Hematopoietic multipotent progenitor cell treated with erythropoietin and hydrocortisone succinate and interleukin-3 and kit ligand, for 15 days (in vitro differentiated cells): ENCODE results near the gene ADAMTSL3.

Experiments used
- DNase-seq: peaks from one replicate; pipeline ENCODE4 v3.0.0-alpha.2; 2015; ENCODE audit warnings: low spot score

The ADAMTSL3 gene

GRCh38 chr15:83818591-83818990 lies 164.7 kb downstream of the ADAMTSL3 start:
- no peak for DNase-seq

GRCh38 chr15:83830381-83830780 lies 176.5 kb downstream of the ADAMTSL3 start:
- DNase-seq, result no peak

GRCh38 chr15:83833569-83833968 lies 179.6 kb downstream of the ADAMTSL3 start:
- no peak for DNase-seq

- no peak for DNase-seq
These were observed 181.6 kb downstream of the ADAMTSL3 start for GRCh38 chr15:83835479-83835878.

- no peak for DNase-seq
These were observed 184.1 kb downstream of the ADAMTSL3 start for GRCh38 chr15:83837945-83838571.

- no peak for DNase-seq
These were observed 184.8 kb downstream of the ADAMTSL3 start for GRCh38 chr15:83838763-83839162.

- no peak for DNase-seq
These were observed 188.4 kb downstream of the ADAMTSL3 start for GRCh38 chr15:83842281-83842680.

- no peak for DNase-seq
These were observed 189.5 kb downstream of the ADAMTSL3 start for GRCh38 chr15:83843471-83843871.

- no peak for DNase-seq
These were observed 190.8 kb downstream of the ADAMTSL3 start for GRCh38 chr15:83844742-83845141.

- DNase-seq, result no peak
These were observed 191.3 kb downstream of the ADAMTSL3 start for GRCh38 chr15:83845230-83845629.

- no peak for DNase-seq
These were observed 192.9 kb downstream of the ADAMTSL3 start for GRCh38 chr15:83846847-83847246.

GRCh38 chr15:83848315-83849050 lies 194.6 kb downstream of the ADAMTSL3 start:
- no peak for DNase-seq

- DNase-seq, result no peak
These were observed 196.1 kb downstream of the ADAMTSL3 start for GRCh38 chr15:83850015-83850414.

GRCh38 chr15:83850501-83851245 lies 196.8 kb downstream of the ADAMTSL3 start:
- DNase-seq, result no peak

GRCh38 chr15:83853232-83853631 lies 199.3 kb downstream of the ADAMTSL3 start:
- no peak for DNase-seq

- no peak for DNase-seq
These were observed 200.4 kb downstream of the ADAMTSL3 start for GRCh38 chr15:83854321-83854720.

- DNase-seq, result no peak
These were observed 201.2 kb downstream of the ADAMTSL3 start for GRCh38 chr15:83854950-83855707.

GRCh38 chr15:83855956-83856355 lies 202.0 kb downstream of the ADAMTSL3 start:
- no peak for DNase-seq

- DNase-seq, result no peak
These were observed 205.0 kb downstream of the ADAMTSL3 start for GRCh38 chr15:83858820-83859505.

GRCh38 chr15:83866692-83867091 lies 212.8 kb downstream of the ADAMTSL3 start:
- DNase-seq, result no peak

GRCh38 chr15:83869341-83869740 lies 215.4 kb downstream of the ADAMTSL3 start:
- no peak for DNase-seq
